Measurements from ENCODE around the gene ZFP36L2.

The ZFP36L2 gene

GRCh38 chr2:43222475-43223309 is 3.7 kb downstream of the ZFP36L2 start:
- no peak for DNase-seq

- peak; percentile 85 to 90 for DNase-seq
Measured at GRCh38 chr2:43221763-43222474, 4.5 kb downstream of the ZFP36L2 start.

- DNase-seq: peak; percentile 68 to 89
Measured at GRCh38 chr2:43221124-43221762, 5.2 kb downstream of the ZFP36L2 start.

GRCh38 chr2:43220760-43221123 is 5.7 kb downstream of the ZFP36L2 start:
- no peak for DNase-seq

- peak in 1 of 2 experiments; percentile 57 for DNase-seq
Measured at GRCh38 chr2:43220229-43220751, 6.1 kb downstream of the ZFP36L2 start.

GRCh38 chr2:43219383-43220228 is 6.8 kb downstream of the ZFP36L2 start:
- DNase-seq: peak in 1 of 2 experiments; percentile 57

GRCh38 chr2:43218702-43219382 is 7.6 kb downstream of the ZFP36L2 start:
- DNase-seq: no peak

GRCh38 chr2:43218155-43218701 is 8.2 kb downstream of the ZFP36L2 start:
- no peak for DNase-seq

- DNase-seq: no peak
Measured at GRCh38 chr2:43217228-43218154, 8.9 kb downstream of the ZFP36L2 start.

GRCh38 chr2:43216629-43217028 is 9.8 kb downstream of the ZFP36L2 start:
- DNase-seq: no peak

- no peak for DNase-seq
Measured at GRCh38 chr2:43215673-43216255, 10.6 kb downstream of the ZFP36L2 start.

GRCh38 chr2:43214253-43214652 is 12.2 kb downstream of the ZFP36L2 start:
- DNase-seq: no peak

GRCh38 chr2:43212931-43213330 is 13.5 kb downstream of the ZFP36L2 start:
- DNase-seq: no peak

GRCh38 chr2:43212216-43212835 is 14.1 kb downstream of the ZFP36L2 start:
- no peak for DNase-seq

GRCh38 chr2:43210467-43211303 is 15.7 kb downstream of the ZFP36L2 start:
- no peak for DNase-seq

GRCh38 chr2:43210125-43210466 is 16.3 kb downstream of the ZFP36L2 start:
- no peak for DNase-seq

- no peak for DNase-seq
Measured at GRCh38 chr2:43209204-43209717, 17.1 kb downstream of the ZFP36L2 start.

GRCh38 chr2:43207553-43208300 is 18.7 kb downstream of the ZFP36L2 start:
- DNase-seq: no peak
